Thyroid gland (tissue), 4 donors: ENCODE results near the gene ASAP2. TPM values are rescaled to one million over a fixed set of nuclear protein-coding genes. Genes with fewer than 3 reads are reported as not detected.
A peak's percentile ranks its signal among the peaks of the same experiment; 100 is the strongest.

Experiments used
- DNase-seq, 2 donors: peaks; one replicate each; pipeline ENCODE4 v3.0.0-alpha.2; 2019
- H3K27ac ChIP-seq, 3 donors: fragments of 200-600 bp; sonication (generic); 1 replicate in 2 of 3; 2 replicates in 1 of 3; pipeline ENCODE4 v1.5.1; 2016 to 2019; ENCODE audit warnings: mild to moderate bottlenecking in 1 of 3, moderate library complexity in 1 of 3
- H3K27me3 ChIP-seq: fragments of 200-600 bp; sonication (generic); one replicate; pipeline ENCODE4 v1.5.1; 2019
- H3K36me3 ChIP-seq, 2 donors: fragments of 200-600 bp; sonication (generic); one replicate each; pipeline ENCODE4 v1.5.1; 2016 to 2019
- H3K4me1 ChIP-seq, 2 donors: fragments of 200-600 bp; sonication (generic); one replicate each; pipeline ENCODE4 v1.5.1; 2017 to 2019
- H3K4me3 ChIP-seq, 3 donors: fragments of 200-600 bp; sonication (generic); replicated peaks in 1 of 3; 1 replicate in 2 of 3; 2 replicates in 1 of 3; pipeline ENCODE4 v1.5.1; 2016; ENCODE audit warnings: mild to moderate bottlenecking in 1 of 3
- H3K9me3 ChIP-seq: fragments of 200-600 bp; sonication (generic); one replicate; pipeline ENCODE4 v1.5.1; 2017
- CTCF ChIP-seq, 6 experiments: fragments of 200-600 bp in 3 of 6; fragments of 450-650 bp in 3 of 6; sonication (generic) in 3 of 6; IDR thresholded peaks; one replicate each; pipeline ENCODE4 v1.5.1; 2016 to 2019; ENCODE audit warnings: antibody characterized with exemption in 6 of 6, mild to moderate bottlenecking in 2 of 6, inconsistent platforms in 1 of 6, moderate library complexity in 1 of 6
- POLR2A ChIP-seq, 2 donors: fragments of 450-650 bp; IDR thresholded peaks; one replicate each; pipeline ENCODE4 v1.6.1; 2017; ENCODE audit warnings: antibody characterized with exemption in 2 of 2, mild to moderate bottlenecking in 2 of 2, moderate library complexity in 1 of 2
- WGBS, 2 donors: methylation state at CpG; one replicate each; pipeline ENCODE4 v1.1.5; 2017; 5-methylcytosine and 5-hydroxymethylcytosine counted together
- intact Hi-C: fragments of 100-400 bp; cut with DNase I; formaldehyde crosslinking; loops from one replicate; pipeline ENCODE4 v1.15.1; 2023
- total RNA-seq, 4 donors: library from RNA; depleted of rRNA; stranded (reverse); fragments of >200 nt; gene quantifications; one replicate each; pipeline ENCODE4 v1.2.3, GENCODE V29; 2016

Gene ASAP2
- total RNA-seq, 4 donors from 2014 or later = 40.3 to 55.3 (median 47.3) TPM

GRCh38 chr2:9403924-9404323 is 197.3 kb downstream of the ASAP2 start:
- no peaks in the 10 kb centered on the region for H3K27me3 ChIP-seq
- H3K4me3 ChIP-seq = no peak overlapping the region
- TF ChIP-seq POLR2A (IDR thresholded peaks at IDR 0.05) (no peak), CTCF (IDR thresholded peaks at IDR 0.05) (no peak)
- peaks cover 16 to 25% of the 10 kb centered on the region in 2 donors for H3K4me1 ChIP-seq
- peaks cover 6 to 13% of the 10 kb centered on the region in 2 donors for H3K36me3 ChIP-seq
- intact Hi-C loops = no loop called here
- WGBS, 2 donors = 64 to 66% methylated on average over 2 of the region's 2 CpGs
- no peak for DNase-seq
- peak overlapping the region in 2 of 3 donors; percentile 4 to 22 for H3K27ac ChIP-seq
- no peaks in the 10 kb centered on the region for H3K9me3 ChIP-seq

GRCh38 chr2:9404451-9404850 is 197.8 kb downstream of the ASAP2 start:
- TF ChIP-seq POLR2A (IDR thresholded peaks at IDR 0.05) (no peak), CTCF (IDR thresholded peaks at IDR 0.05) (no peak)
- 67 to 72% methylated on average over 4 of the region's 4 CpGs for WGBS, 2 donors
- Histone ChIP-seq H3K36me3 (peaks cover 6 to 13% of the 10 kb centered on the region in 2 donors), H3K4me3 (no peak overlapping the region), H3K4me1 (peaks cover 16 to 22% of the 10 kb centered on the region in 2 donors), H3K27ac (no peak overlapping the region), H3K9me3 (no peaks in the 10 kb centered on the region), H3K27me3 (no peaks in the 10 kb centered on the region)
- no peak for DNase-seq
- intact Hi-C loops = no loop called here

DNA sequence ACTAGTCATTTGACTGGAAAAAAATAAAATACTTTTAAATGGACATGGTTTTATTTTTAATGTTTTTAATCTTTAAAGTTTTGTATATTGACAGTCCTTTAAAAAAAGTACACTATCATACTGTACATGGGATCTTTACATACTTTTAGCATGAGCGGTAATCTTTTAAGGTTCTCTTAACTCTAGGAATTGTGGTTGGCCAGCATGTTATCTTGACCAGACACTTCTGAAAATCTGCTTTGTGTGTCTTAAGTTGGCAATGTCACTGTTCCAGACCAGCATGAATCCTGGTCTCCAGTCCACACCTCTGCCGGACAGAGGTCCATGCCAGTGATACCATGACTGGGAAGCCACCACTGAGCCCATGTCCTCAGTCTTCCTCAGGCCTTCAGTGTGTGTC is 199.0 kb downstream of the ASAP2 start:
- no peak for DNase-seq
- WGBS, 2 donors = 92 to 99% methylated on average over 2 of the region's 2 CpGs
- TF ChIP-seq CTCF (IDR thresholded peaks at IDR 0.05) (no peak), POLR2A (IDR thresholded peaks at IDR 0.05) (no peak)
- intact Hi-C loops = no loop called here
- peaks cover 6 to 12% of the 10 kb centered on the region in 2 donors for H3K36me3 ChIP-seq
- no peak overlapping the region for H3K4me3 ChIP-seq
- H3K4me1 ChIP-seq = peaks cover 16 to 17% of the 10 kb centered on the region in 2 donors
- H3K27me3 ChIP-seq = no peaks in the 10 kb centered on the region
- H3K9me3 ChIP-seq = no peaks in the 10 kb centered on the region
- H3K27ac ChIP-seq = no peak overlapping the region

DNA sequence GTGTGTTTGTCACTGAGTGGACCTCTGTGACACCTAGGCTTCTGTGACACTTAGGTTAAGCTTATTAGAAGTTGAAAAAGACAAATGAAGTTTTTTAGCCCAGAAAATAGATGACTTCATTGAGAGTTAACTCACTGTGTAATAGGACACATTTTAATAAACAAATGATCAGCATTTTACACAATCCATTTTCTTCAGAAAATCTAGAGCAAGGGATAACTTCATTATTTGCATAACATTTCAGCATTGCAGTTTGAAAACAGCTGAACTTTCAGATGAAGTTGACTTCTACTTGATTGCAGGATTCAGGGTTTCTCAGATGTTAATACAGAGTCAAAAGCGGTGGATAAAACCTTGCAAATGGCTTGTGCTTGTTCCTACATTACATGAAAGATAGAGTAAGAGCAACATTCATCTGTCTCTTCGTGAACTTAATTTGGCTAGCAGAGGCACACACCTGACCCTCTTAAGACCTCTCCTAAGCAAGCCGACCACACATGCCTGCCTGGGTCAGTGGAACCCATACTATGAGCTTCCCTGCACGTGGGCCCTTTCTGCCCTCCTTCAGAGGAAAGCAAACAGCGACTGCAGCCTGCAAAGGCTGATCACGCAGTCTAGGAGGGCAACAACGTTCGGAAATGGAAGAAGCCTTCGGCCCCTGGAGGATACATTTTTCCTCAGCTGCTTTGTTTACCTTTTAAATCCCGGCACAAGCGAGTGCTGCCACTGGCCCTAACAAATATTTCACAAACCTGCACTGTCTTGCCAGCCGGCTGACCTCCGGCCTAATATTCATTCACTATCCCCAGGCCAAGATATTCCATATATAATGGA is 200.1 kb downstream of the ASAP2 start:
- WGBS, 2 donors = 73 to 75% methylated on average over 13 of the region's 13 CpGs
- H3K27me3 ChIP-seq = no peaks in the 10 kb centered on the region
- no peak for DNase-seq
- no peak for TF ChIP-seq POLR2A (IDR thresholded peaks at IDR 0.05)
- TF ChIP-seq CTCF (IDR thresholded peaks at IDR 0.05) = no peak
- no peak overlapping the region for H3K4me3 ChIP-seq
- no peak overlapping the region for H3K27ac ChIP-seq
- H3K36me3 ChIP-seq = peaks cover 1 to 14% of the 10 kb centered on the region in 2 donors
- peaks cover 16 to 17% of the 10 kb centered on the region in 2 donors for H3K4me1 ChIP-seq
- intact Hi-C loops = no loop called here
- H3K9me3 ChIP-seq = no peaks in the 10 kb centered on the region

DNA sequence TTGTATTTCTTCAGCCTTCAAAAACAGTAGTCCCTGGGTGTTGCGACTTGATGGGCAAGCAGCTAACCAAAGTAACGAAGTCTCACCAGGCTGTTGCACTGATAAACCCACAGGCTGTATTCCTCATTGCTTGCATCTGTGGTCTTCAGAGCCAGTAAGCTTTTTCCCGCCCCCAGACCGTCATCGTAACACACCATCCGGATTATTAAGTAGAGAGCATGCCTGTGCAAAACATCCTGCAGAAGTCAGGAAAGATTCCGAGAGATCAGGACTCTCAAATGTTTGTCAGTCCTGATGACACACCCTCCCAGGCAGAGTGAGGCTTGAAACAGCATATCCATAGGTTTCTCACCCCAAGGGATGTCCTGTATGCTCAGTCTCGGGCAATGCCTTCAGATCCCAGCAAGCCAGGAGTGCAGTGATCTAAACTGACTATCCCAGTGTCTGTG is 200.8 kb downstream of the ASAP2 start:
- Histone ChIP-seq H3K9me3 (no peaks in the 10 kb centered on the region), H3K36me3 (peaks cover 0 to 12% of the 10 kb centered on the region in 2 donors), H3K27ac (no peak overlapping the region), H3K4me1 (peaks cover 16 to 17% of the 10 kb centered on the region in 2 donors), H3K4me3 (no peak overlapping the region), H3K27me3 (no peaks in the 10 kb centered on the region)
- intact Hi-C loops = no loop called here
- no peak for DNase-seq
- WGBS, 2 donors = 92 to 93% methylated on average over 8 of the region's 8 CpGs
- TF ChIP-seq POLR2A (IDR thresholded peaks at IDR 0.05) = no peak
- TF ChIP-seq CTCF (IDR thresholded peaks at IDR 0.05) = no peak
